Measurements from ENCODE around the gene PAQR7.
"Not testable (repeated sequence)": the region's sequence is repeated elsewhere in the genome, so short reads cannot be mapped to it uniquely, and the experiment has no call there.

Gene PAQR7

DNA sequence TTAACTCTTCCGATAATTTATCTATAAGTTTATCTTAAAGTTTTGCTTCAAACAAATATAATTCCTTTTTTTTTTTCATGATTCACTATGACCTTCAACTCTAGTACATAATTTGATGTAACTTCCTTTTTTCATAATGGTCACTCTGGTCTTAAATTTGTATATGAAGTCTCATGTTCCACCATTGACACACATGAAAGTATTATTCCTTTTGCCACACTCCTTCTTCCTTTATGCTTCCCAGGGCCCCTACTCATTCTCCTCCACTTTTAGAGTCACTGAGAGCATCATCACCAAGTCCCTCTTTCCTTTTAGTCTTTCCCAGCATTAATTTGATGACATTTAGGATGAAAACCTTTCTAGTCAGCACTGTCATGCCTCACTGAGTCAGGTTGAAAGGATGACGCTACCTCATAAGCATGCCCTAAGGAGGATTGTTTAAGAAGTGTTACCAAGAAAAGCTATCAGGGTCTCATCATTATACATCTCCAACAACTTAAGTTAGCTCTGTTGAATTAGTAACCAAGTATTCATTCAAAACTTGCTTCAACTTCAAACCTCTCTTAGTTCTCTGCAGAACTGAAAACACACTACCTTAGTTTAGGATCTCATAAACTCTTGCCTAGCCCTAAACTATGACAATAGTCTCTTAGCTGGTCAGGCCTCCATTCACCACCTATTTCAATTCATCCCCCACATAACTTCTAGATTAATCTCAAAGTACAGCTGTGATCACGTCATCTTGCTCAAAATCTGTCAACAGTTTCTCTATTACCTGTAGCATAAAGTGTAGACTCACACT is 30.8 kb downstream of the PAQR7 start:
- DNase-seq (ENCODE audit: low read depth) = no peak

DNA sequence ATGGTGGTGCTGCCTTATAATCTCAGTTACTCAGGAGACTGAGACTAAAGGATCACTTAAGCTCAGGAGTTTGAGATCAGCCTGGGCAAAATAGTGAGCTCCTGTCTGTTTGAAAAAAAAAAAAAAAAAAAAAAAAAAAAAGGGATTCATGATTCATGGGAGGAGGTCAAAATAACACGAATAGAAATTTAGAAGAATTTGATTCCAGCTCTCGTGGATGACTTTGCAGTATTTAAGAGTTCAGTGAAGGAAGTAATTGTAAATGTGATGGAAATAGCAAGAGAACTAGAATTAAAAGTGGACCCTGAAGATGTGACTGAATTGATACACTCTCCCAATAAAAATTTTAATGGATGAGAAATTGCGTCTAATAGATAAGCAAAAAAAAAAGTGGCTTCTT is 32.0 kb downstream of the PAQR7 start:
- DNase-seq (ENCODE audit: low read depth) = no peak

- DNase-seq (ENCODE audit: low read depth) = not testable (repeated sequence)
Measured at GRCh38 chr1:25839808-25840207, 35.7 kb downstream of the PAQR7 start.

GRCh38 chr1:25837262-25837875 is 38.1 kb downstream of the PAQR7 start:
- no peak for DNase-seq (ENCODE audit: low read depth)

DNA sequence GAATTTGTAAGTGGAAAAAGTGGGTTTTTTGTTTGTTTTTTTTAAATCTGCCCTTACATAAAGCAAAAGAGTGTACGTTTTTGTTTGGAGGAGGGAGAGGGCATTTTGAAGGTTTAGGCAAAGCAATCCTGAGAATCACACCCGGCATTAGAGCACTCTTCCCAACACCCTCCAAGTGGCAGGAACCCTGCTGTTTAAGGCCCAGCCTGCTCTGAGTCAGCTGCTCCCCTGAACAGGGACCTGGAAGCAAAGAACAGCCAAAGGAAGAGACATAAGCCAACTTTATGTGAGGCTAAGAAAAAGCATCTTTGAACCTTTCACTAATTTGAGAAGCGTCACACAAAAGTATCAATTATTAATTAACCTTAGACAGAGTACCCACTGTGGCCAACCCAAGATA is 38.8 kb downstream of the PAQR7 start:
- no peak for DNase-seq (ENCODE audit: low read depth)

GRCh38 chr1:25834894-25835293 is 40.6 kb downstream of the PAQR7 start:
- DNase-seq (ENCODE audit: low read depth) = no peak

DNA sequence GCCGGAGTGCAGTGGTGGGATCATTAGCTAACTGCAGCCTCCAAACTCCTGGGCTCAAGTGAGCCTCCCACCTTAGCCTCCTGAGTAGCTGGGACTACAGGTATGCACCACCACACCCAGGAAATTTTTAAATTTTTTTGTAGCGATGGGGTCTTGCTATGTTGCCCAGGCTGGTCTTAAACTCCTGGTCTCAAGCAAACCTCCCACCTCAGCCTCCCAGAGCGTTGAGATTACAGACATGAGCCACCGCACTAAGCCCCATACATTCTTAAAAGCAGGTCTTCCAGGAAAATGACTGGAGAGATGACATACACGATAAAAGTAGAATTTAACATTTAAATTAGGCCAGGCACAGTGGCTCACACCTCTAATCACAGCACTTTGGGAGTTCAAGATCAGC is 42.4 kb downstream of the PAQR7 start:
- no peak for DNase-seq (ENCODE audit: low read depth)

DNA sequence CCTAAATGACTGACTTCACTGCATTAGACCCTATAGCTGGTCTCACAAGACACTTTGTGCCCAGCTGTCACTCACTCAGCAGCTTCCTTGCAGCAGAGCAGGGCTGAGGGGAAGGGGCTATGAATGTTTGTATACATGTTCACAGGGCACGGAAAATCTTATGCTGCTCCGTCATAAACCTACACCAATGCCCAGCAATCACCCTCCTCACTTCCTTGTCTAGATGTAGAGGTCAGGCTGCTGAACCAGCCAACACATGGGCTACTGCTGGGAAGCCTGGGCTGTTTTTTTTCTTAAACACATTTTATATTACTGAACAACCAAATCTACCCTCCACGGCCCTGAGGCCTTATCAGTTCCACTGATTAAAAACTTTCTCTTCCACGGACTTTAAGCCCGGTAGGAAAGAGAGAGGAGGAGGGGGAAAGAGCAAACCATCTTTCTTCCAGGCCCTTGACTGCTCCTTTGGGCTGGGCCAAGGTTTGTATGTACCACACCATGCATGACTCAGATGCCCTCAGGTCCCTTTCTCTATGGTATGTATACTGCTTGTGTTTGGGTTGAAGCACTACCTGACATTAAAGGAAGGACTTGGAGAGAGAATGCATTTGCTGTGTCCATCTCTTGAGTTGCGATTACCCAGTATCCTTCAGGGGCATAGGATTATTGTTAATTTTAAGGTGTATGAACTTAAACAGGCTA is 43.0 kb downstream of the PAQR7 start:
- no peak for DNase-seq (ENCODE audit: low read depth)

- DNase-seq (ENCODE audit: low read depth) = no peak
Measured at GRCh38 chr1:25831569-25832196, 43.8 kb downstream of the PAQR7 start.

GRCh38 chr1:25829046-25829445 is 46.5 kb downstream of the PAQR7 start:
- DNase-seq (ENCODE audit: low read depth) = no peak

- DNase-seq (ENCODE audit: low read depth) = no peak
Measured at GRCh38 chr1:25828491-25828890, 47.0 kb downstream of the PAQR7 start.

DNA sequence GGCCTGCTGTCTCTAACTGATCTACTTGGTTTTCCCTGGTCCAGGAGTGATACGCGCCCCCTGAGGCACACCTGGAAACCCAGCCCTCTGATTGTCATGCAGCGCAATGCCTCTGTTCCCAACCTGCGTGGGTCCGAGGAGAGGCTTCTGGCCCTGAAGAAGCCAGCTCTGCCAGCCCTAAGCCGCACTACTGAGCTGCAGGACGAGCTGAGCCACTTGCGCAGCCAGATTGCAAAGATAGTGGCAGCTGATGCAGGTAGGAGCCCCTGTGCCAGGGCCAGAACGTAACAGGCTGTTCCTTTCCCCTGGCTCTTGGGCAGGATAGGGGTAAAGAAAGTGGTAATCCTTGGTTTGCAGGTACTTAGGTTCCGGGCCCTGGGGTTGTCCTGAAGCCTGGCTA is 48.9 kb downstream of the PAQR7 start:
- no peak for DNase-seq (ENCODE audit: low read depth)

GRCh38 chr1:25825605-25826004 is 49.9 kb downstream of the PAQR7 start:
- no peak for DNase-seq (ENCODE audit: low read depth)

GRCh38 chr1:25821630-25822091 is 53.8 kb downstream of the PAQR7 start:
- DNase-seq (ENCODE audit: low read depth) = no peak

GRCh38 chr1:25821112-25821476 is 54.4 kb downstream of the PAQR7 start:
- DNase-seq (ENCODE audit: low read depth) = no peak

DNA sequence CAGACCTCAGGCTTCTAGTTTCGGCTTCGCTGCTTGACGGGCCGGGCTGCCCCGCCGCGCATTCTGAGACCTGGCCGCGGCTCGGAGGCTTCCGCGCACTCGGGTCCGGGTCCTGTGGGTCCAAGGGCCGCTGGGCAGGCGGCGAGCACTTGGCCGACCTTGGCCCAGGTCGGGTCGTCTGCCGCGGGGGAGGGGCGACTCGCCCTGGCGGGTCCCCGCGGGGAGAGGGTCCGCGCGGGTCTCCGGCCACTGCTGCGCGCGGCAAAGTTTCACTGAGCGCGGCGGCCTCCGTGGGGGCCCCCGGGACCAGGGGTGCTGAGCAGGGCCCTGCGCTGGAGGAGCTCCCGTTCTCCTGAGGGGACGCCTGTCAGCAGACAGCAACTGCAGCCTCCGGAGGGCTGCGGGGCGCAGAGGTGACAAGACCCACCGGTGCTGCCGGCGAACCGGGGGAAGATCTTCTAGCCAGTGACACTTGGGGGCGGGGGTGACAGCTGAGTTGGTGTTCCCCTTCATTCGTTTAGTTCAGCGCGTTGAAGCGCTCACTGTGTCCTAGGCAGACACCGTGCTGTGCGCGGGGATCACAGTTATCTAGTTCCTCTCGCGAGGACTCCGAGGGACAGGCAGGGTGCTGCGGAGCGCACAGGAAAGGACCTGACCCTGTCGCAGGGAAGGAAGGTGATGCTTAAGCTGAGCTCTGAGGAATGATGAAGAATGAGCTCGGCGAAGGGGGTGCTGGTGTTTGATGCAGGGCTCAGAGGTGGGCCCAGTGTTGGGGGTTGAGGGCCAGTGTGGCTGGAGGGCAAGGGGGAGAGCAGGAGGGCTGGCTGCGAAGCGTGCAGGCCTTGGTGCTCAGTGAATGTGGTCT is 55.0 kb downstream of the PAQR7 start:
- peak; percentile 61 for DNase-seq (ENCODE audit: low read depth)

DNA sequence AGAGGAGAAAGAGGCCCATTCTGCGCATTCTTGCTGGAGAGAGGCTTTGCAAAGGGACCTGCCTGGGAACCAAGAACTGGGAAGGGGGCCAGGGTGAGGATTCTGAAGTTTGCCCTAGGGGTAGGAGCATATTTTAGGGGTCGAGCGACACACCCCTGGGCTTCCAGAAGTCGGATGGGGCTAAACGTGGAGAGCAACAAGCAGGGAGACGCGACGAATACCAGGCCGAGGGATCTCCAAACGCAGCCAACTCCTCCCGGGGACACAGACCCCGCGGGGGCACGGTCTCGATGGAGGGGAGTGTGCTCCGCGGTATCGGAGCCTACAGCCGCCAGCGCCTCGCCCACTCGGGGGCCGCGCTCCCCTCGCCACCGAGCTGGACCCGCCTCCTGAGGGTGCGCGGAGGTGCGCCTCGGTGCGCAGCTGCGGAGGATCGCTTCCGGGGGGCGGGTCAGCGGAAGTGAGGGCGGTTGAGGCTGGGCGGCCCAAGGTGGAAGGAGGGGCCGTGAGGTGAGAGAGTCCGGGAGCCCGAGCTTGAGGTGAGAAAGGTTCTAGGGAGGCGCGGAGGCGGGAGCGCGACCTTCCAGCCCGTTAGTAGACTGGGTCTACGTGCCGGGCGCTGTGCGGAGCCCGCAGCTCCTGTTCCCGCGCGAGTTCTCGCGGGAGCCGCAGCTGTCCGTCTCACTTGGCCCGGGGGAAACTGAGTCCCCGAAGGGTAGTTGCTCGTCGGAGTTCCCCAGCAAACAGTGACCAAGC is 55.8 kb downstream of the PAQR7 start, which contains the start of gene MTFR1L:
TSS of gene MTFR1L (plus strand) at position 464 of the 756 bp plus-strand sequence. CDS start 3,151 bp downstream, outside the sequence.
- DNase-seq (ENCODE audit: low read depth) = peak; percentile 93

GRCh38 chr1:25818569-25818968 is 56.9 kb downstream of the PAQR7 start:
- DNase-seq (ENCODE audit: low read depth) = no peak

- DNase-seq (ENCODE audit: low read depth) = no peak
Measured at GRCh38 chr1:25817840-25818501, 57.5 kb downstream of the PAQR7 start.

DNA sequence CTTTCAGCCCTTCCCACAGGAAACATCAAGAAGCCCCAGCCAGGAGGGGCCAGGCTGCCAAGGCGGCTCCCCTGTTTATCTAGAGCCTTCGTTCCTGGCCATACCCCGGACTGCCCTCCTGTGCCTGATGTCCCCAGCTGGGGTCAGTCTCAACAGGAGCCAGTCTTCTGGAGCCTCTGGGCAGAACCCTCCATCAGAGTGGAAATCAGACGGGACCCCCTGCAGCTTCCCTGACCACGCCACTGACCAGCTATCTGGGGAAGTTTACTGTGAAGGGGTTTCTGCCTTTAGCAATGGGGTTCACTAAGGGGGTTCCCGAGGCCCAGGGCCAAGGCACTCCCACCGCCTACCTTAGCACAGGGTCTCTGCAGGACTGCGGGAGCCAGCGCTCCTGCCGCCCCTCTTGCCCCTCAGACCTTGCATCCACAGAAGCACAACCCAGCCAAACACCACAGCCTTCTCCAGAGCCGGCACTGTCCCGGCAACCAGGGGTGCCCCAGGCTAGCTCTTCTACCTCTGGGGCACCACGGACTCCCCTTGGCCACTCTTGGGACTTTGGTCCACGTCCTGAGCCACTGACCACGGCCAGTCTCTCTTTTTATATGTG is 59.3 kb downstream of the PAQR7 start:
- DNase-seq (ENCODE audit: low read depth) = no peak
